ENCODE measurements around the gene CYP19A1. TPM values are rescaled to one million over a fixed set of nuclear protein-coding genes. Genes with fewer than 3 reads are reported as not detected.

The CYP19A1 gene
- total and polyA plus RNA-seq, 2 experiments from 2014 or later: 1.4 to 35.4 TPM

GRCh38 chr15:51181905-51182304 is 156.5 kb downstream of the CYP19A1 start:
- Histone ChIP-seq H3K79me2 (no peaks in the 10 kb centered on the region), H3K27ac (no peak overlapping the region), H3K4me2 (no peak overlapping the region), H4K20me1 (ENCODE audit: insufficient read depth, poor library complexity, severe bottlenecking) (no peaks in the 10 kb centered on the region), H3K9me2 (replicated peaks; ENCODE audit: insufficient read depth) (no peaks in the 10 kb centered on the region), H3K36me3 (replicated peaks; ENCODE audit: insufficient read depth, low read depth) (no peaks in the 10 kb centered on the region), H3K27me3 (no peaks in the 10 kb centered on the region), H2AFZ (no peak overlapping the region), H3K4me1 (ENCODE audit: insufficient read depth) (peaks cover 16% of the 10 kb centered on the region), H3K4me3 (no peak overlapping the region), H3K9me3 (ENCODE audit: low read depth) (no peaks in the 10 kb centered on the region)
- no peak for DNase-seq (ENCODE audit: low spot score)
- TF ChIP-seq EZH2phosphoT487 (IDR thresholded peaks at IDR 0.05; ENCODE audit: low read depth, severe bottlenecking, unreplicated experiment): no peak
- TF ChIP-seq EZH2 (IDR thresholded peaks at IDR 0.05; ENCODE audit: borderline replicate concordance): no peak
- no peak for TF ChIP-seq CTCF (IDR thresholded peaks at IDR 0.05; ENCODE audit: poor library complexity)
- 0% methylated on average over 1 of the region's 1 CpG for WGBS (ENCODE audit: low lambda C conversion rate, missing lambda C conversion rate)

DNA sequence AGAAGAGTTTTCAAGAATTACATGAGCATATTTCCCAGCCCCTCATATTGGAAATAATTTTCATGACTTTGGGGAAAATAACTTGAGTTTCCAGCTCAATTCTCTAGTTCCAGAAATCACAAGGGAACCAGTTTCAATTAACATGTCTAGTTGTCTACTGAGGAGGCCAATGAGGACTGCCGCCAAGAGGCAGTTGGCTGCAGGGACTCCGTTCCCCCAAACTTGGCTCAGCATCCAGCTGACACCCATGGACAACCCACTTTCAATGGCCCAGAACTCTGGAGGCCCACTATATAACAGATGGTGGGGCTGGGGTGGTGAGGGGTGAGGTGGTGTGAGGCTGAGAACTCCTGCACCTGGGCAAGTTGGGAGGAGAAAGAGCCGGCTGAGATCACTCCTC is 157.2 kb downstream of the CYP19A1 start:
- Histone ChIP-seq H3K36me3 (replicated peaks; ENCODE audit: insufficient read depth, low read depth) (no peaks in the 10 kb centered on the region), H4K20me1 (ENCODE audit: insufficient read depth, poor library complexity, severe bottlenecking) (no peaks in the 10 kb centered on the region), H3K9me2 (replicated peaks; ENCODE audit: insufficient read depth) (no peaks in the 10 kb centered on the region), H3K4me2 (no peak overlapping the region), H3K9me3 (ENCODE audit: low read depth) (no peaks in the 10 kb centered on the region), H3K4me3 (no peak overlapping the region), H3K79me2 (no peaks in the 10 kb centered on the region), H3K27ac (no peak overlapping the region), H3K27me3 (no peaks in the 10 kb centered on the region), H2AFZ (no peak overlapping the region), H3K4me1 (ENCODE audit: insufficient read depth) (peaks cover 16% of the 10 kb centered on the region)
- no peak for DNase-seq (ENCODE audit: low spot score)
- 98% methylated on average over 3 of the region's 3 CpGs for whole genome bisulfite sequencing (ENCODE audit: low lambda C conversion rate, missing lambda C conversion rate)
- TF ChIP-seq EZH2phosphoT487 (IDR thresholded peaks at IDR 0.05; ENCODE audit: low read depth, severe bottlenecking, unreplicated experiment) (no peak), EZH2 (IDR thresholded peaks at IDR 0.05; ENCODE audit: borderline replicate concordance) (no peak), CTCF (IDR thresholded peaks at IDR 0.05; ENCODE audit: poor library complexity) (no peak)

GRCh38 chr15:51180534-51180933 is 157.9 kb downstream of the CYP19A1 start:
- 72% methylated on average over 1 of the region's 1 CpG for whole genome bisulfite sequencing (ENCODE audit: low lambda C conversion rate, missing lambda C conversion rate)
- no peaks in the 10 kb centered on the region for H3K9me3 ChIP-seq (ENCODE audit: low read depth)
- TF ChIP-seq EZH2 (IDR thresholded peaks at IDR 0.05; ENCODE audit: borderline replicate concordance) (no peak), CTCF (IDR thresholded peaks at IDR 0.05; ENCODE audit: poor library complexity) (no peak), EZH2phosphoT487 (IDR thresholded peaks at IDR 0.05; ENCODE audit: low read depth, severe bottlenecking, unreplicated experiment) (no peak)

GRCh38 chr15:51180011-51180410 is 158.4 kb downstream of the CYP19A1 start:
- peaks cover 14% of the 10 kb centered on the region for H3K4me1 ChIP-seq (ENCODE audit: insufficient read depth)
- TF ChIP-seq EZH2phosphoT487 (IDR thresholded peaks at IDR 0.05; ENCODE audit: low read depth, severe bottlenecking, unreplicated experiment) (no peak), CTCF (IDR thresholded peaks at IDR 0.05; ENCODE audit: poor library complexity) (no peak), EZH2 (IDR thresholded peaks at IDR 0.05; ENCODE audit: borderline replicate concordance) (no peak)
- WGBS (ENCODE audit: low lambda C conversion rate, missing lambda C conversion rate): 91% methylated on average over 3 of the region's 3 CpGs
- H4K20me1 ChIP-seq (ENCODE audit: insufficient read depth, poor library complexity, severe bottlenecking): no peaks in the 10 kb centered on the region
- H3K4me3 ChIP-seq: no peak overlapping the region
- H2AFZ ChIP-seq: no peak overlapping the region
- no peak for DNase-seq (ENCODE audit: low spot score)
- no peaks in the 10 kb centered on the region for H3K9me3 ChIP-seq (ENCODE audit: low read depth)
- H3K9me2 ChIP-seq (replicated peaks; ENCODE audit: insufficient read depth): no peaks in the 10 kb centered on the region
- H3K27ac ChIP-seq: no peak overlapping the region
- no peaks in the 10 kb centered on the region for H3K36me3 ChIP-seq (replicated peaks; ENCODE audit: insufficient read depth, low read depth)
- no peaks in the 10 kb centered on the region for H3K79me2 ChIP-seq
- no peaks in the 10 kb centered on the region for H3K27me3 ChIP-seq
- H3K4me2 ChIP-seq: no peak overlapping the region

More at GRCh38 chr15:51180534-51180933, 157.9 kb downstream of the CYP19A1 start:
- Histone ChIP-seq H2AFZ (no peak overlapping the region), H3K4me2 (no peak overlapping the region), H3K9me2 (replicated peaks; ENCODE audit: insufficient read depth) (no peaks in the 10 kb centered on the region), H3K36me3 (replicated peaks; ENCODE audit: insufficient read depth, low read depth) (no peaks in the 10 kb centered on the region), H3K4me1 (ENCODE audit: insufficient read depth) (peaks cover 16% of the 10 kb centered on the region), H4K20me1 (ENCODE audit: insufficient read depth, poor library complexity, severe bottlenecking) (no peaks in the 10 kb centered on the region), H3K4me3 (no peak overlapping the region), H3K79me2 (no peaks in the 10 kb centered on the region), H3K27ac (no peak overlapping the region), H3K27me3 (no peaks in the 10 kb centered on the region)
- DNase-seq (ENCODE audit: low spot score): no peak
